NOMO-1 (cell line): Measurements from ENCODE around the gene POFUT2.

Experiments used
- DNase-seq, 2 experiments: peaks; one replicate each; lab custom pipeline; 2025; ENCODE audit not compliant: unreplicated experiment in 2 of 2; lab: John Stamatoyannopoulos, UW

Gene POFUT2

GRCh38 chr21:45285266-45285931 is 2.3 kb downstream of the POFUT2 start:
- DNase-seq: no peak

GRCh38 chr21:45284456-45284741 is 3.3 kb downstream of the POFUT2 start:
- no peak for DNase-seq

- DNase-seq: no peak
These were observed 3.9 kb downstream of the POFUT2 start for GRCh38 chr21:45283611-45284455.

- DNase-seq: no peak
These were observed 4.6 kb downstream of the POFUT2 start for GRCh38 chr21:45283035-45283610.

GRCh38 chr21:45282283-45283034 is 5.2 kb downstream of the POFUT2 start:
- DNase-seq: no peak

- DNase-seq: no peak
These were observed 6.0 kb downstream of the POFUT2 start for GRCh38 chr21:45281411-45282282.

GRCh38 chr21:45280969-45281368 is 6.7 kb downstream of the POFUT2 start:
- no peak for DNase-seq

- no peak for DNase-seq
These were observed 7.4 kb downstream of the POFUT2 start for GRCh38 chr21:45280178-45280821.

GRCh38 chr21:45279446-45280177 is 8.1 kb downstream of the POFUT2 start:
- no peak for DNase-seq

- DNase-seq: no peak
These were observed 9.4 kb downstream of the POFUT2 start for GRCh38 chr21:45278156-45278911.

GRCh38 chr21:45277101-45278045 is 10.3 kb downstream of the POFUT2 start:
- no peak for DNase-seq

GRCh38 chr21:45276596-45276995 is 11.1 kb downstream of the POFUT2 start:
- DNase-seq: no peak

- DNase-seq: no peak
These were observed 17.3 kb downstream of the POFUT2 start for GRCh38 chr21:45270306-45270821.

GRCh38 chr21:45269861-45270260 is 17.8 kb downstream of the POFUT2 start:
- no peak for DNase-seq

GRCh38 chr21:45267390-45267760 is 20.3 kb downstream of the POFUT2 start:
- DNase-seq: no peak

GRCh38 chr21:45266518-45267389 is 20.9 kb downstream of the POFUT2 start:
- DNase-seq: no peak
